Cardiac fibroblast (primary cell): ENCODE measurements around the gene PDE6A.
"Not testable (repeated sequence)": the region's sequence is repeated elsewhere in the genome, so short reads cannot be mapped to it uniquely, and the experiment has no call there.

ENCODE experiments used
- DNase-seq, 2 donors: peaks; one replicate each; pipeline versions ENCODE4 v3.0.0 to v3.0.0-alpha.2; 2010; ENCODE audit warnings: low read depth in 2 of 2
- H3K4me3 ChIP-seq, 2 donors: replicated peaks in 1 of 2; 1 replicate in 1 of 2; 2 replicates in 1 of 2; pipeline ENCODE4 v1.5.1; 2011; ENCODE audit warnings: low read depth in 2 of 2, low read length in 2 of 2, mild to moderate bottlenecking in 2 of 2, moderate library complexity in 1 of 2
- TF ChIP-seq, protein P1 (sequence below): IDR thresholded peaks from one replicate; pipeline ENCODE4 v1.5.1; 2011; ENCODE audit warnings: low read depth, mild to moderate bottlenecking, low read length, inconsistent platforms

PDE6A gene

GRCh38 chr5:149887622-149888183 lies 56.9 kb downstream of the PDE6A start:
- peak; percentile 91 to 92 for DNase-seq
- TF ChIP-seq, protein P1, sequence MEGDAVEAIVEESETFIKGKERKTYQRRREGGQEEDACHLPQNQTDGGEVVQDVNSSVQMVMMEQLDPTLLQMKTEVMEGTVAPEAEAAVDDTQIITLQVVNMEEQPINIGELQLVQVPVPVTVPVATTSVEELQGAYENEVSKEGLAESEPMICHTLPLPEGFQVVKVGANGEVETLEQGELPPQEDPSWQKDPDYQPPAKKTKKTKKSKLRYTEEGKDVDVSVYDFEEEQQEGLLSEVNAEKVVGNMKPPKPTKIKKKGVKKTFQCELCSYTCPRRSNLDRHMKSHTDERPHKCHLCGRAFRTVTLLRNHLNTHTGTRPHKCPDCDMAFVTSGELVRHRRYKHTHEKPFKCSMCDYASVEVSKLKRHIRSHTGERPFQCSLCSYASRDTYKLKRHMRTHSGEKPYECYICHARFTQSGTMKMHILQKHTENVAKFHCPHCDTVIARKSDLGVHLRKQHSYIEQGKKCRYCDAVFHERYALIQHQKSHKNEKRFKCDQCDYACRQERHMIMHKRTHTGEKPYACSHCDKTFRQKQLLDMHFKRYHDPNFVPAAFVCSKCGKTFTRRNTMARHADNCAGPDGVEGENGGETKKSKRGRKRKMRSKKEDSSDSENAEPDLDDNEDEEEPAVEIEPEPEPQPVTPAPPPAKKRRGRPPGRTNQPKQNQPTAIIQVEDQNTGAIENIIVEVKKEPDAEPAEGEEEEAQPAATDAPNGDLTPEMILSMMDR, result no peak

GRCh38 chr5:149886692-149887470 lies 57.7 kb downstream of the PDE6A start:
- TF ChIP-seq, protein P1, result no peak
- peak; percentile 41 to 80 for DNase-seq
- H3K4me3 ChIP-seq, result no peak overlapping the region

More at GRCh38 chr5:149887622-149888183, 56.9 kb downstream of the PDE6A start:
- no peak overlapping the region for H3K4me3 ChIP-seq

DNA sequence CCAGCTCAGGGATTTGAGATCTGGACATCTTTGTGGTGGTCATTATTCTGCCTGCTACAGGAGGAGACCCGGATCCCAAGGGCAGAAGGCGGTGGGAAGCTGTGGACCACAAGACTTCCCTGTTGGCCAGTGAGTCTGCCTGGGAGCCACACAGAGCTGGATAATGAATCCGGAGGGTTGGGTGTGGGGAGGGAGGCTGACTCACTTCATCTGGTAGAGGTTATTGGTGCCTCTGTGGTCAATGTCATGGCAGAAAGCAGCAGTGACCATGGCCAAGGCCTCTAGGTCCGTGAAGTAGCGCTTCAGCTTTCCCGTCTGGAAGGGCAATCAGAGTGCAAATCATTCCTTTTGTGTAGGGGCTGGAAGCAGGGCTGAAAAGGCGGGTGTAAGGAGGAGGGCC lies 58.5 kb downstream of the PDE6A start:
- peak in 1 of 2 donors; percentile 38 for DNase-seq
- TF ChIP-seq, protein P1, result no peak

DNA sequence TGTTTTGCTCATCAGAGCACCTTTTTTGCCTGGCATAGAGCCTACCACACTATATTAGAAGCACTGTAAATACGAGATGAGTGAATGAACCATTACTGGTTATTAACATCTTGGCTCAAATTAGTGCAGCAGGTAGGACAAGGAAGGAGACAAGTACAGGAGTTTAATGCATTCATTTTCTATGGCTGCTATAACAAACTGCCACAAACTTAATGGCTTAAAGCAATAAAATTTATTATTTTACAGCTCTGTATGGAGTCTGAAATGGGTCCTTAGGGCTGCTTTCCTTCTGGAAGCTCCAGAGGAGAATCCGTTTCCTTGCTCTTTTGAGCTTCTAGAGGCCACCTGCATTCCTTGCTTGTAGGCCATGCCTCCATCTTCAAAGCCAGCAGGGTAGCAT lies 59.1 kb downstream of the PDE6A start:
- no peak for DNase-seq
- TF ChIP-seq, protein P1, result no peak
- no peak overlapping the region for H3K4me3 ChIP-seq

More for the DNA sequence above, 58.5 kb downstream of the PDE6A start:
- H3K4me3 ChIP-seq, result no peak overlapping the region

DNA sequence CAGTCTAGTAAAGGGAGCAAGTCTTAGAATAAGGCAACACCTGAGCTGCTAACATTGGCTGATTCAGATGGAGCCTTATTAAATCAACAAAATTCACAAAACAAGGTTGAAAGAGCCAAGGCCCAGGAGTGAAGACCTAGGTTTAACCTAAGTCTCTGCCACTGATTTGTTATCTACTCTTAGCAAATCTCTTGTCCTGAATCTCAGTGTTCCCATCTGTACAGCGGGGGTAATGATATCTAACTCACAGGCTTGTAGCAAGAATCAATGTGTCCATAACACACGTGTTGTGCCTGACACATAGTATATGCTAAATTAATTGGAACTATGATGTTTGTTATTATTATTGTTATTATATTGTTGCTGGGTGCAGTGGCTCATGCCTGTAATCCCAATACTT lies 61.0 kb downstream of the PDE6A start:
- TF ChIP-seq, protein P1, result no peak
- no peak overlapping the region for H3K4me3 ChIP-seq
- DNase-seq, result no peak

GRCh38 chr5:149882633-149883032 lies 62.0 kb downstream of the PDE6A start:
- H3K4me3 ChIP-seq, DNase-seq: not testable (repeated sequence)

- no peak for DNase-seq
- TF ChIP-seq, protein P1, result no peak
- H3K4me3 ChIP-seq, result no peak overlapping the region
Observed at GRCh38 chr5:149881874-149882273, 62.7 kb downstream of the PDE6A start.
